ENCODE measurements around the gene MRPS16. TPM values are rescaled to one million over a fixed set of nuclear protein-coding genes. Genes with fewer than 3 reads are reported as not detected.

The MRPS16 gene
- total and polyA plus RNA-seq, 9 of the 15 experiments (the other 6 are each of a cell fraction or from before 2014, with no cell fraction given): 65.0 to 239 (median 146) TPM

DNA sequence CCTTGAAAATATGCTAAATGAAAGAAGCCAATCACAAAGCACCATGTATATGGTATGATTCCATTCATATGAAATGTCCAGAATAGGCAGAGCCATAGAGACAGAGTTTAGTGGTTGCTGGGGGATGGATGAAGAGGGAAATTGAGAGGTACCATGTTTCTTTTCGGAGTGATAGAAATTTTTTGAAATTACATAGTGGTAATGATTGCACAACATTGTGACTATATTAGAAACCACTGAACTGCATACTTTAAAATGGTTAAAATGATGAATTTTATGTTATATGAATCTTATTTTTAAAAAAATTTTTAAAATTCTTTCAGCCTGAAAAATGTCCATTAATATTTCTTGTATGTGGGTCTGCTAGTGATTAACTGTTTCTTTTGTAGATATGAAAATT is 31.5 kb downstream of the MRPS16 start:
- H3K27me3 ChIP-seq (ENCODE audit: control insufficient read depth in 2 of 2, insufficient read depth in 2 of 2, low read length in 2 of 2): no peaks in the 10 kb centered on the region
- no peak overlapping the region for H2AFZ ChIP-seq (ENCODE audit: low read depth, low read length)
- peaks cover 0 to 9% of the 10 kb centered on the region in 2 experiments; a peak in 2 of 5 replicates for H3K4me1 ChIP-seq (replicated peaks in 1 of 2; ENCODE audit: control insufficient read depth in 2 of 2, insufficient read depth in 2 of 2, low read length in 2 of 2)
- no peak overlapping the region for H3K9ac ChIP-seq (ENCODE audit: insufficient read depth in 1 of 2, low read depth in 2 of 2, low read length in 2 of 2)
- H3K27ac ChIP-seq (ENCODE audit: extremely low read depth, low read depth, low read length): no peak overlapping the region
- H3K79me2 ChIP-seq (ENCODE audit: control insufficient read depth, insufficient read depth, low read length): no peaks in the 10 kb centered on the region
- H3K9me1 ChIP-seq (ENCODE audit: control insufficient read depth, insufficient read depth, low read length): no peaks in the 10 kb centered on the region
- no peaks in the 10 kb centered on the region for H4K20me1 ChIP-seq (replicated peaks; ENCODE audit: control insufficient read depth, insufficient read depth, low read length)
- WGBS (ENCODE audit: insufficient coverage, low coverage, missing lambda C conversion rate): 89% methylated on average over 1 of the region's 1 CpG
- no TSS peak for BruUV-seq (replicated peaks)
- intact Hi-C loops (cut with micrococcal nuclease) (no loop called here), in situ Hi-C loops (cut with MboI) (no loop called here)
- H3K9me3 ChIP-seq (replicated peaks; ENCODE audit: control insufficient read depth, insufficient read depth, low read depth, low read length): no peaks in the 10 kb centered on the region
- no peak overlapping the region for H3K4me3 ChIP-seq
- FAIRE-seq (no peak), DNase-seq (ENCODE audit: extremely low read depth in 1 of 4, low spot score in 3 of 4) (no peak), ATAC-seq (no peak)
- POLR2A ChIA-PET: interaction anchor here (0.5 to 1.2 kb wide), 2 partner anchors 13 to 56 kb away, joined by 3 to 5 read pairs; no protein-coding TSS in a partner anchor
- H3K4me2 ChIP-seq (ENCODE audit: insufficient read depth, low read length): no peak overlapping the region
- H3K36me3 ChIP-seq (ENCODE audit: control insufficient read depth, insufficient read depth, low read length): no peaks in the 10 kb centered on the region
- CTCF ChIA-PET (ENCODE audit: low intra/inter-chr PET ratio): no interaction called here
- TF ChIP-seq ESRRB (CRISPR knock-in tag; IDR thresholded peaks at IDR 0.05; ENCODE audit: borderline replicate concordance): no peak
- TF ChIP-seq ZMIZ1 (IDR thresholded peaks at IDR 0.05; ENCODE audit: low read depth in 2 of 2, low read length in 2 of 2): no peak
- TF ChIP-seq YY1 (IDR thresholded peaks at IDR 0.05; ENCODE audit: borderline replicate concordance in 1 of 3, control insufficient read depth in 1 of 3, extremely low read depth in 1 of 3, insufficient read depth in 3 of 3, insufficient read length in 1 of 3, insufficient replicate concordance in 2 of 3, low read depth in 1 of 3, low read length in 2 of 3): no peak
- TF ChIP-seq, protein P1, sequence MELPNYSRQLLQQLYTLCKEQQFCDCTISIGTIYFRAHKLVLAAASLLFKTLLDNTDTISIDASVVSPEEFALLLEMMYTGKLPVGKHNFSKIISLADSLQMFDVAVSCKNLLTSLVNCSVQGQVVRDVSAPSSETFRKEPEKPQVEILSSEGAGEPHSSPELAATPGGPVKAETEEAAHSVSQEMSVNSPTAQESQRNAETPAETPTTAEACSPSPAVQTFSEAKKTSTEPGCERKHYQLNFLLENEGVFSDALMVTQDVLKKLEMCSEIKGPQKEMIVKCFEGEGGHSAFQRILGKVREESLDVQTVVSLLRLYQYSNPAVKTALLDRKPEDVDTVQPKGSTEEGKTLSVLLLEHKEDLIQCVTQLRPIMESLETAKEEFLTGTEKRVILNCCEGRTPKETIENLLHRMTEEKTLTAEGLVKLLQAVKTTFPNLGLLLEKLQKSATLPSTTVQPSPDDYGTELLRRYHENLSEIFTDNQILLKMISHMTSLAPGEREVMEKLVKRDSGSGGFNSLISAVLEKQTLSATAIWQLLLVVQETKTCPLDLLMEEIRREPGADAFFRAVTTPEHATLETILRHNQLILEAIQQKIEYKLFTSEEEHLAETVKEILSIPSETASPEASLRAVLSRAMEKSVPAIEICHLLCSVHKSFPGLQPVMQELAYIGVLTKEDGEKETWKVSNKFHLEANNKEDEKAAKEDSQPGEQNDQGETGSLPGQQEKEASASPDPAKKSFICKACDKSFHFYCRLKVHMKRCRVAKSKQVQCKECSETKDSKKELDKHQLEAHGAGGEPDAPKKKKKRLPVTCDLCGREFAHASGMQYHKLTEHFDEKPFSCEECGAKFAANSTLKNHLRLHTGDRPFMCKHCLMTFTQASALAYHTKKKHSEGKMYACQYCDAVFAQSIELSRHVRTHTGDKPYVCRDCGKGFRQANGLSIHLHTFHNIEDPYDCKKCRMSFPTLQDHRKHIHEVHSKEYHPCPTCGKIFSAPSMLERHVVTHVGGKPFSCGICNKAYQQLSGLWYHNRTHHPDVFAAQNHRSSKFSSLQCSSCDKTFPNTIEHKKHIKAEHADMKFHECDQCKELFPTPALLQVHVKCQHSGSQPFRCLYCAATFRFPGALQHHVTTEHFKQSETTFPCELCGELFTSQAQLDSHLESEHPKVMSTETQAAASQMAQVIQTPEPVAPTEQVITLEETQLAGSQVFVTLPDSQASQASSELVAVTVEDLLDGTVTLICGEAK (IDR thresholded peaks at IDR 0.05): no peak
- TF ChIP-seq, protein P1 (CRISPR knock-in tag; IDR thresholded peaks at IDR 0.05): no peak
- TF ChIP-seq CEBPG (CRISPR knock-in tag; IDR thresholded peaks at IDR 0.05): no peak
- peak; percentile 17 to 85; a peak in 2 of 4 replicates for TF ChIP-seq CEBPG (tag; conservative IDR thresholded peaks at IDR 0.05 in 1 of 2, IDR thresholded peaks at IDR 0.05 in 1 of 2)
- TF ChIP-seq FOXA1 (IDR thresholded peaks at IDR 0.05; ENCODE audit: borderline replicate concordance): no peak
